COR-L47 (cell line): ENCODE measurements around the gene SLC30A2.

Source experiments
- DNase-seq: peaks from one replicate; lab custom pipeline; 2025; lab: John Stamatoyannopoulos, UW

Gene SLC30A2

GRCh38 chr1:25996966-25997827 is 48.7 kb downstream of the SLC30A2 start:
- DNase-seq, result no peak

- DNase-seq, result no peak
These were observed 51.3 kb downstream of the SLC30A2 start for GRCh38 chr1:25994402-25995150.

- DNase-seq, result no peak
These were observed 52.5 kb downstream of the SLC30A2 start for GRCh38 chr1:25993197-25993951.

GRCh38 chr1:25992689-25993171 is 53.2 kb downstream of the SLC30A2 start:
- no peak for DNase-seq

DNA sequence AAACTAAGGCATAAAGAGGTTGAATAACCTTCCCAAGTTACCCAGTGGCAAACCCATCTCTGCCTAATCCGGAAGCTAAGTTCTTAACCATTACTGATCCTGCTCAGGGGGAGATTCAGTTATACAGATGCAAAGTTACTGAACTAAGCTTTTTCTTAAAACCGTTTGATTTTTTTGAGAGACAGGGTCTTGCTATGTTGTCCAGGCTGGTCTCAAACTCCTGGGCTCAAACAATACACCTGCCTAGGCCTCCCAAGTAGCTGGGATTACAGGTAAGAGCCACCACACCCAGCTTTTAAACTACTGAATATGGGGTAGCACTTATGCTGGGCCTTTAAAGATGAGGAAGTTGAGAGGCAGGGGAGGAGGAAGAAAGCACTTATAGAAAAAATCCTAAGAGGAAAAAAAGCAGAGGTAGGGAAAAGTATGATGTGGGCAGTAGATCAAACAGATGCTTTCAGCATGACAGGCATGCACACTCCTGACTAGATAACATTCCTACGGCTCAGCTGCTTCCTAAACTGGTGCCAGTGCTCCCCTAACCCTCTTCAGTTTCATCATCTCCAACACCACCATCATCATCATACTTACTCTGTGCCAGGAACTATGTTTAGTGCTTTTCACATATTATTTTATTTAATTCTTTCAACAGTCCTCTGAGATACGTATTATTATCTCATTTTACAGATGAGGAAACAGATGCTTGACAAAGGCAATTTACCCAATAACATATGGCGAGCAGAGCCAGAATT is 53.8 kb downstream of the SLC30A2 start:
- no peak for DNase-seq

DNA sequence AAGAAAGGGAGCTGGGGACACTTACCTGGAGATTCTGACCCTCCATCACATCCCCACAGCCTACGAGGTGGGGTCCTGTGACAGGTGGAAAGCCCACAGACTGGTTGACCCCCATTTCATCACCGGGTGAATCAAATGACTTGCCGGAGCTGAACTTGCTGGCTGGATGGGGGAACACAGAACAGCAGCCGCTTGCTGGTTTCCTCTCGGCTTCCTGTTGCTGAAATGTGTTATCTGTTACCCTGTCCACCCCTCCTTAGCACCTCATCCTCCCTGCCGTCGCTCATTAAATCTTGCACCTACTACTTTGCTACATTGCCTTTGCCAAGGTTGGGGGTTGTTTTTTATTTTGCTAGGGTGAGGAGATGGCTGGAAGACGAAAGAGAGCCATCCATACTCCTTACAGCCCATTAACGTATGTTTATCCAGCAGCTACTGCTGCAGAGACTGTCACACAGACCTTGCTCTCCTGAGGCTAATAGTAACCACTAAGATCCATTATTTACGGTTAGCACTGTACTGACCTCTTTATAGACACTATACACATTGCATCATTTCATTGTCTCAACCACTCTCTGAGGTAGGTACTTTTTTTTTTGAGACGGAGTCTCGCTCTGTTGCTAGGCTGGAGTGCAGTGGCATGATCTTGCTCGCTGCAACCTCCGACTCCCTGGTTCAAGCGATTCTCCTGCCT is 55.1 kb downstream of the SLC30A2 start:
- no peak for DNase-seq

GRCh38 chr1:25990251-25990650 is 55.7 kb downstream of the SLC30A2 start:
- no peak for DNase-seq

GRCh38 chr1:25989440-25990234 is 56.3 kb downstream of the SLC30A2 start:
- DNase-seq, result no peak

- no peak for DNase-seq
These were observed 58.0 kb downstream of the SLC30A2 start for GRCh38 chr1:25987951-25988350.
